ENCODE data around the gene AP1S3. TPM values are rescaled to one million over a fixed set of nuclear protein-coding genes. Genes with fewer than 3 reads are reported as not detected.
"Not testable (repeated sequence)": the region's sequence is repeated elsewhere in the genome, so short reads cannot be mapped to it uniquely, and the experiment has no call there.

AP1S3 gene
- total and polyA plus RNA-seq, 11 donors = 0.08 to 3.4 (median 0.51) TPM; not detected in 1

DNA sequence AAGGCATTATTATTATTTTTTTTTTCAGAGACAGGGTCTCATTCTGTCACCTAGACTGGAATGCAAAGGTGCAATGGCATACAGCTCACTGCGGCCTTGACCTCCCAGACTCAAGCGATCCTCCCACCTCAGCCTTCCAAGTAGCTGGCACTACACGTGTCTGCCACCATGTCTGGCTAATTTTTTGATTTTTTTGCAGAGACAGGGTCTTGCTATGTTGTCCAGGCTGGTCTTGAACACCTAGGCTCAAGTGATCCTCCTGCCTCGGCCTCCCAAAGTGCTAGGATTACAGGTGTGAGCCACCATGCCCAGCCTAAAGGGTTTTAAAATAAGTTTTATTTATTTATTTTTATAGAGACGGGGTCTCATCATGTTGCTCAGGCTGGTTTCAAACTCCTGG, 45.3 kb upstream of the AP1S3 start:
- Histone ChIP-seq H3K4me1 (peaks cover 0 to 7% (median 0%) of the 10 kb centered on the region in 12 donors), H3K9me3 (no peaks in the 10 kb centered on the region), H3K27me3 (no peaks in the 10 kb centered on the region), H3K36me3 (peaks cover 0 to 100% (median 96%) of the 10 kb centered on the region in 9 donors), H3K27ac (no peak overlapping the region), H3K4me3 (no peak overlapping the region)
- ATAC-seq (no peak), DNase-seq (no peak)
- WGBS, 4 donors = 93 to 97% (median 96%) methylated on average over 5 of the region's 5 CpGs
- intact Hi-C loops (cut with DNase I) = no loop called here
- TF ChIP-seq POLR2A (IDR thresholded peaks at IDR 0.05) = no peak
- TF ChIP-seq, protein P1, sequence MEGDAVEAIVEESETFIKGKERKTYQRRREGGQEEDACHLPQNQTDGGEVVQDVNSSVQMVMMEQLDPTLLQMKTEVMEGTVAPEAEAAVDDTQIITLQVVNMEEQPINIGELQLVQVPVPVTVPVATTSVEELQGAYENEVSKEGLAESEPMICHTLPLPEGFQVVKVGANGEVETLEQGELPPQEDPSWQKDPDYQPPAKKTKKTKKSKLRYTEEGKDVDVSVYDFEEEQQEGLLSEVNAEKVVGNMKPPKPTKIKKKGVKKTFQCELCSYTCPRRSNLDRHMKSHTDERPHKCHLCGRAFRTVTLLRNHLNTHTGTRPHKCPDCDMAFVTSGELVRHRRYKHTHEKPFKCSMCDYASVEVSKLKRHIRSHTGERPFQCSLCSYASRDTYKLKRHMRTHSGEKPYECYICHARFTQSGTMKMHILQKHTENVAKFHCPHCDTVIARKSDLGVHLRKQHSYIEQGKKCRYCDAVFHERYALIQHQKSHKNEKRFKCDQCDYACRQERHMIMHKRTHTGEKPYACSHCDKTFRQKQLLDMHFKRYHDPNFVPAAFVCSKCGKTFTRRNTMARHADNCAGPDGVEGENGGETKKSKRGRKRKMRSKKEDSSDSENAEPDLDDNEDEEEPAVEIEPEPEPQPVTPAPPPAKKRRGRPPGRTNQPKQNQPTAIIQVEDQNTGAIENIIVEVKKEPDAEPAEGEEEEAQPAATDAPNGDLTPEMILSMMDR (IDR thresholded peaks at IDR 0.05) = no peak

DNA sequence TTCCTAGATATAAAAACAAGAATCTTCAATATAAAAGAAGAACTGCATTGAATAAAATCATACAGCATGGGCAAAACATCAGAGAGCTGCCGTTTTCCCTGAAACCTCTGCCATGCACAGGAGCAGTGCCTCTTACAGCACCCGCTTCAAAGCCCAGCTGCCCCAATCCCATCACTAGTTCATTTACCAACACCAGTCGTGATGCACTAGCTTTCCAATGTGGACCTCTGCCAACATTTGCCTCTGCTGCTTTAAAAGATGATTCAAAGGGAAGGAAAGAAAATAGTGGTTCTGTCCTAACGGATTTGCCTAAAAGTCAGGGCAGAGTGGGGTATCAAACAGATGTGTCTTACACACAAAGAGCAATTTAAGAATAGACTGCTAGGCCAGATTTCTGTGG, 43.4 kb upstream of the AP1S3 start:
- Histone ChIP-seq H3K4me3 (no peak overlapping the region), H3K9me3 (no peaks in the 10 kb centered on the region), H3K27ac (no peak overlapping the region), H3K4me1 (no peaks in the 10 kb centered on the region), H3K27me3 (no peaks in the 10 kb centered on the region), H3K36me3 (peaks cover 0 to 100% (median 99%) of the 10 kb centered on the region in 9 donors)
- TF ChIP-seq POLR2A (IDR thresholded peaks at IDR 0.05) = no peak
- TF ChIP-seq, protein P1 (IDR thresholded peaks at IDR 0.05) = no peak
- intact Hi-C loops (cut with DNase I) = no loop called here
- DNase-seq (no peak), ATAC-seq (no peak)
- WGBS, 4 donors = 70 to 80% (median 77%) methylated on average over 4 of the region's 4 CpGs

DNA sequence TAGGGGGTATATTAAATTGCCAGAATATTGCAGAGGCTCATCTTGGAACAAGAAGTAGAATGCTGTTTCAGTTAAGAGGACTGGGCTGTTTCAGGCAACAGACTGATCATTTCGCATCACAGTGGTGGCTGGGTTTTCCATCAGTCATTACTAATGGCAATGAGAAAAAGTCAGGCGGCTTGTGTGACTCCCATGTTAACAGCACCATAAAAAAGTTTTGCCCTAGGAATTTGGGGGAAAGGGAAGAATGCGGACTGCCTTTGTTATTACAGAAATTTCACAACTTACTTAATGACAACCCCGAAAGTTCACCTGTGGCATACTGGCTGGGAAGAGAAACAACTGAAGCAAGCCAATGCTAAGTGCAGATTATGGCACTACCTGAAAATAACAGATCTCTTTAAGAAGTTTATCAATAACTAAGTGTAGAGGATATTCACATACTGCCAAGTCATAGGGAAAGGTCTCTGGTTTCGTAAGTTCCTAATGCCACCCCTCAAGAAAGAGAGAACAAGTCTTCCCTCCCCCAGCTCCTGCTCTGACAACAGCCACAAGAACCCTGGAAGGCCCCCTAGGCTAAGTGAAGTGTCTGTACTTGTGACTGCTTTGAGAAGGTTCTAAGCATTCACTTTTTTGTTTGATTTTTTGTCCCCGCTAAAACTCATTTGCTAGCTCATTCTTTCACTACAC, 40.5 kb upstream of the AP1S3 start:
- Histone ChIP-seq H3K9me3 (peaks cover 0 to 4% (median 0%) of the 10 kb centered on the region in 12 donors), H3K4me1 (no peaks in the 10 kb centered on the region), H3K4me3 (no peak overlapping the region), H3K27ac (no peak overlapping the region), H3K36me3 (peaks cover 0 to 100% (median 95%) of the 10 kb centered on the region in 9 donors), H3K27me3 (no peaks in the 10 kb centered on the region)
- no peak for DNase-seq
- 92 to 96% (median 93%) methylated on average over 6 of the region's 6 CpGs for WGBS, 4 donors
- intact Hi-C loops (cut with DNase I) = no loop called here
- TF ChIP-seq, protein P1 (IDR thresholded peaks at IDR 0.05) = no peak
- no peak for TF ChIP-seq POLR2A (IDR thresholded peaks at IDR 0.05)
- ATAC-seq = no peak

DNA sequence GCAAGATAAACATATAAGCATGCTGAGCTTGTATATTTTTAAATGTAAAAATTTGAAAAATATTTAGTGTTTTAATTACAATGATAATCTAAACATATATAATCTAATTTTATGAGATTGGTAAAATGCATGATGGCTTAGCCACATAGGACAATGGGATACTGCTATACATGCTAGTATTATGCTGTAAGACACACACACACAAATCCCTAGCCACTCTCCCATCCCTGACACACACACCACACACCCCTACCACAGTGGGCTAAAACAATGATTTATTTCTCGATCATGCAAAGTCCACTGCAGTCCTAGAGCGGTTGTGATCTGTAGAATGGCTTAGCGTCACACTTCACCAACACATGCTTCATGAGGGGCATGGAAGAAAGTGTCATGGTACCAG, 36.3 kb upstream of the AP1S3 start:
- DNase-seq (no peak), ATAC-seq (no peak)
- no peak overlapping the region for H3K4me3 ChIP-seq
- WGBS, 4 donors = 95 to 100% (median 100%) methylated on average over 3 of the region's 3 CpGs
- H3K9me3 ChIP-seq = peaks cover 0 to 6% (median 0%) of the 10 kb centered on the region in 12 donors
- intact Hi-C loops (cut with DNase I) = no loop called here
- H3K27me3 ChIP-seq = no peaks in the 10 kb centered on the region
- no peak overlapping the region for H3K27ac ChIP-seq
- peaks cover 0 to 89% (median 70%) of the 10 kb centered on the region in 9 donors for H3K36me3 ChIP-seq
- TF ChIP-seq, protein P1 (IDR thresholded peaks at IDR 0.05) = no peak
- no peak for TF ChIP-seq POLR2A (IDR thresholded peaks at IDR 0.05)
- H3K4me1 ChIP-seq = peaks cover 0 to 15% (median 0%) of the 10 kb centered on the region in 12 donors

DNA sequence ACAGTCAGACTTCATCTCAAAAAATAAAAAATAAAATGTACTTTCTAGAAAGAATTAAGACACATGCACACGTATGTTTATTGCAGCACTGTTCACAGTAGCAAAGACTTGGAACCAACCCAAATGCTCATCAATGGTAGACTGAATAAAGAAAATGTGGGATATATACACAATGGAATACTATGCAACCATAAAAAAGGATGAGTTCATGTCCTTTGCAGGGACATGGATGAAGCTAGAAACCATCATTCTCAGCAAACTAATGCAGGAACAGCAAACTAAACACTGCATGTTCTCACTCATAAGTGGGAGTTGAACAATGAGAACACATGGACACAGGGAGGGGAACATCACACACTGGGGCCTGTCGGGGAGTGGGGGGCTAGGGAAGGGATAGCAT, 35.4 kb upstream of the AP1S3 start:
- ATAC-seq; H3K27me3 ChIP-seq; H3K27ac ChIP-seq; DNase-seq; H3K9me3 ChIP-seq; intact Hi-C loops (cut with DNase I); H3K4me3 ChIP-seq: not testable (repeated sequence)
- Histone ChIP-seq H3K4me1 (peaks cover 0 to 15% (median 0%) of the 10 kb centered on the region in 12 donors), H3K36me3 (peaks cover 0 to 80% (median 61%) of the 10 kb centered on the region in 9 donors)
- WGBS, 4 donors = 91 to 98% (median 91%) methylated on average over 2 of the region's 2 CpGs

DNA sequence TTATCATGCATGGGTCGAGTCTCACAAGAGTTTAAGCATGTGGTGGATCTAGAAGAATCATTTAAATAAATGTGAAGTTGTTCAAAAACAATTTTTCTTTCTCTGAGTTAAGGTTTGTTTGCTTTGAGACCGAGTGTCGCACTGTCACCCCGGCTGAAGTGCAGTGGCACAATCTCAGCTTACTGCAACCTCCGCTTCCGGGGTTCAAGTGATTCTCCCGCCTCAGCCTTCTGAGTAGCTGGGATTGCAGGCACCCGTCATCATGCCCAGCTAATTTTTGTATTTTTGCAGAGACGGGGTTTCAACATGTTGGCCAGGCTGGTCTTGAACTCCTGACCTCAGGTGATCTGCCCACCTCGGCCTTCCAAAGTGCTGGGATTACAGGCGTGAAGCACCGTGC, 34.3 kb upstream of the AP1S3 start:
- WGBS, 4 donors = 95 to 97% (median 96%) methylated on average over 12 of the region's 12 CpGs
- Histone ChIP-seq H3K36me3 (peaks cover 0 to 69% (median 49%) of the 10 kb centered on the region in 9 donors), H3K4me1 (peaks cover 0 to 15% (median 0%) of the 10 kb centered on the region in 12 donors)
- H3K27ac ChIP-seq; ATAC-seq; H3K4me3 ChIP-seq; H3K9me3 ChIP-seq; DNase-seq; H3K27me3 ChIP-seq; intact Hi-C loops (cut with DNase I): not testable (repeated sequence)

Measured in heart left ventricle (tissue), 16 donors.